GM18868 (cell line): ENCODE data around the gene ACVR1B.
A peak's percentile ranks its signal among the peaks of the same experiment; 100 is the strongest.

Source experiments
- ATAC-seq: cut with Tn5 transposase; IDR thresholded peaks from one replicate; pipeline ENCODE4 v1.9.1; 2021; ENCODE audit warnings: mild to moderate bottlenecking, moderate library complexity; ENCODE audit not compliant: unreplicated experiment

The ACVR1B gene

DNA sequence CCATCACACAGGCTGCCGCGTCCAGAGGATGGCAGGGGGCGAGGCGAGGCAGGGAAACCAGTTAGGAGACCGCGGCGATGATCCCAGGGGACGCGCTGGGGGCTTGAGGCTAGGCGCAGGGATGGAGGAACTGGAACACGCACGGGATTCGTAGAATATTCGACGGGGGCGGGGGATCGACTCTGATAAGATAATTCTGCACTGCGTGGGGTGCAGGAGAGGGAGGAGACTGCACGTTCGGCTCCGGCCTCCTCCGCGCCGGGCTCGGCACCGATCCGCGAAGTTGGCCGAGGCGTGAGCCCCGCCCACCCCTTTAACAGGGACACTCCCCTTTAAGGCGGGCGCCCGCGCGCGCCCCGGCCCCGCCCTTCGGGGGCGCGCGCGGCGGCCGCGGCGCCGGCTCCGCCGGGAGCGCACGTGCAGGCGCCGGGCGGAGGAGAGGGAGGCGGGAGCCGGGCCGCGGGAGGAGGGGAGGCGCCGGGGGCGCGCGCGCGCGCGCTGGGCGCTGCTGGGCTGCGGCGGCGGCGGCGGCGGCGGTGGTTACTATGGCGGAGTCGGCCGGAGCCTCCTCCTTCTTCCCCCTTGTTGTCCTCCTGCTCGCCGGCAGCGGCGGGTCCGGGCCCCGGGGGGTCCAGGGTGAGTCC is at the start of gene ACVR1B:
ACVR1B (plus strand) TSS at position 501 of the 644 bp plus-strand sequence; CDS start at position 546, 45 bp downstream.
- peak; percentile 87 for ATAC-seq

DNA sequence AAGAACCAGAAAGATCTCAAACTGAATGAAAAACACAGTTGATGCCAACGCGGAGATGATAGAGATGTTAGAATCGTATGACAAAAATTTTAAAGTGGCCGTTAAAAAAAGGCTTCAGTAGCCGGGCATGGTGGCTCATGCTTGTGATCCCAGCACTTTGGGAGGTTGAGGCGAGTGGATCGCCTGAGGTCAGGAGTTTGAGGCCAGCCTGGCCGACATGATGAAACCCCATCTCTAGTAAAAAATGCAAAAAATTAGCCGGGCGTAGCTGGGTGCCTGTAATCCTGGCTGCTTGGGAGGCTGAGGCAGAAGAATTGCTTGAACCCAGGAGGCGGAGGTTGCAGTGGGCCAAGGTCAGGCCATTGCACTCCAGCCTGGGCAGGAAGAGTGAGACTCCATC is 49.6 kb upstream of the ACVR1B start:
- no peak for ATAC-seq

DNA sequence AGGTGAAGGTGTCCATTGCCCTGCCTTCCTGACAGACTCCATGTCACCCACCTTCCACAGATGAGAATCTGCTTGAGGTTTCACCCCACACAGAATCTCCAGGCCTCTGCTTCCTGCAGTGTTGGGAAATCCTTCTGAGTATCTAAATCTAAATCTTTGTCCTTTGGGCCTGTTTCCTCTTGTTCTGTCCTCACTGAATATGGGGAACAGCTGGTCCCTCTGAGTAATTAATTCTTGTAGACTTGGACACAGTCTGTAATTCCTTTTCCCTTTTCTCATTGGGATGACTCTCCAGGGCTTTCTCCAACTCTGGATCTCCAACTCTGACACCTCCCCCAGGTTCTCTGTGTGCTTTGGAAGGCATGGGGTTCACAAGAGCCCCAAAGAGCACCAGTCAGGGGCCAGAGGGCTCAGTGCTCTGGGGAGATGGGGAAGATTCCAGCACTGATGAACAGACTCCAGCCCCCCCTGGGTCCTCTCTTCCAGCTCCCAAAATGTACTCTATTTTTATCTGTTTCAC is 46.5 kb upstream of the ACVR1B start:
- no peak for ATAC-seq

DNA sequence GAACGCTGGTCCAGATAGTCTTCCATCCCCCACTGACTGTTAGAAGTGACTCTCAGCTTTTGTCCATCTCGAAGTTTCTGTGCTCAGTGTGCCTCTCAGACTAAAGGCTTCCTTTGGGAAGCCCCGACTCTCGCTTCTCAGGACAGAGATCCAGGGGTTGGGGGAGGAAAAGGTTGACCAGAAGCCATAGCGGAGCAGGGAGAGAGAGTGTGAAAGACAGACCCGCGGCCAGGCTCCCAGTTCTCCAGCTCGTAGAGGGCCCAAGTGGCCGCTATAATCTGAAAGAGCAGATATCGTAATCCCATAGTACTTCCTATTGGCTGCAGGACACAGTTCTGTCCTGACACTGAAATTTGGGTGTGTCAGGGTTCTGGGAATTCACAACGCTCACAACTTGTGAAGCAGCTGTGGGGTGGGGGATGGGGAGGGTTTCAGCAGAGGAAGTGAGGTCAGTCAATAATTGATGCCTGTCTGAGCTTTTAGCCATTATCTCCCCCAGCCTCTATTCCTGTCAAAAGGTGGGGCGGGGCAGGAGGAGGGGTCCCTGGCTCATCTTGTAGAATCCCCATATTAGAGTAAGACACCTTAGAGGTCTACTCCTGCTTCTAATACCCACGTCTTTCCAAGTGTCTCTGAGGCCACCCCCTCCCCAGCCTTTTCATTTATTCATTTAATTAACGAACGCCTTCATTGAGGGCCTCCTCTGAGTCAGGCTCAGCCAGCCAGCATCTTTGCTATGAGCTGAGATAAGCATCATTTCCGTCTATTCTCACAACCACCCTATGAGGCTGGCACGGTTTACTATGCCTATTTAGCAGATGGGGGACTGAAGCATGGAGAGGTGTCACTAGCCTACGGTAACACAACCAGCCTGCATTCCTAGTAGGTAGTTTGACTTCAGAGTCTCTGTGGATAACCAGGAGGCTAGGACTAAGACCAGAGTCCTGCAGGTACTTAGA is 45.7 kb upstream of the ACVR1B start:
- no peak for ATAC-seq

DNA sequence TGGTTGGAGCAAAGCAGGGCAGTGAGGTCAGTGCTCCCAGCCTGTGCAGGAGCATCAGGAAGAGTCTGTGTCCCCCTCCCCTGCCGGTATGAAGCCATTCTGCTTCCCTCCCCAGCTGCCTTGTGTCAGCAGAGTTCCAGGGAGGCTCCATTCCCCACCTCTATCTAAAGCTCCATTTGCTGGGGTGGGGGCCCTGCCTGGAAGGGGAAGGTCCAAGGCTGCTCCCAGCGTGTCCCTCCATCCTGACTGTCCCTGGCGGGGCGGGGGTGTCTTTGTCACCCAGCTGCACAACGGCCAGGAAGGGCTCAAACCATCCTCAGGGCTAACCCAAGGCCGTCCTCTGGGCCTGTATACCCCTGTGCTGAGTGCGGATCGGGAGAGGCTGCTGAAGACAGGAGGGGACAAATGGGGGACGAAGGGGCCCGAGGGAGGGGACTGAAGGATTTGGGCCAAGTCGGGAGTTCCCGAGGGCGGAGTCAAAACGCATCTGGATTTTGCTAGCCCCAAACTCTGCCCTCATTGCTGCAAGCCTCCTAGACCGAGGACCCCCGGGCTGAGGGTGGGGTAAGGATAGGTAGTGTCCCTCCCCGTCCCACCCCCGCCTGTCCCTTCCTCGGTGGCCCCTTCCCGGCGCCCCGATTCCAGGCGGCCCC is 44.9 kb upstream of the ACVR1B start:
- no peak for ATAC-seq

DNA sequence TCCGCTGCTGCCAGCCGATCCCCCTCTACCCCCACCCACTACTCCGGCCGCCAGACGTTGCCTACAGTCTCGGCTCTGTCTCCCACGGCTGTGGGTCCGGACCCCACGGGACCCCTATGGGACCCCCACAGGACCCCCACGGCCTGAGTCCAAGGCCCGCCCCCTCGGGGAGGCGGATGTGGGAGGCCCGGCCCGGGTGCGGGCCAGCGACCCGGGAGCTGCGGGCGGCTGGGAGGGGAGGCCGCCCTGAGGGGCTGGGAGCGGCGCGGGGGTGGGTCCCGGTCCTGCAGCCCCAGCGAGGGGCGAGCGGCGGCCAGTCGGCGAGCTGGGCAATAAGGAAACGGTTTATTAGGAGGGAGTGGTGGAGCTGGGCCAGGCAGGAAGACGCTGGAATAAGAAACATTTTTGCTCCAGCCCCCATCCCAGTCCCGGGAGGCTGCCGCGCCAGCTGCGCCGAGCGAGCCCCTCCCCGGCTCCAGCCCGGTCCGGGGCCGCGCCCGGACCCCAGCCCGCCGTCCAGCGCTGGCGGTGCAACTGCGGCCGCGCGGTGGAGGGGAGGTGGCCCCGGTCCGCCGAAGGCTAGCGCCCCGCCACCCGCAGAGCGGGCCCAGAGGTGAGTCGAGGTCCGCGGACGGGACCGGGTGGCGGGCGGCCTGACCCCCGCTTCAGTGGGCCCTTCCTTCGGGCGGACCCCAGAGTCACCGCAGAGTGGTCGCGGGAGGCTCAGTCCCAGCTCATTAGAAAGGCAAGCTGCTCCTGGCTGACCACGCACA is 44.2 kb upstream of the ACVR1B start, which contains the start of gene ACVRL1:
ACVRL1 (plus strand) TSS at position 422 of the 773 bp plus-strand sequence. CDS start 4,971 bp downstream, outside the sequence.
- ATAC-seq = no peak

DNA sequence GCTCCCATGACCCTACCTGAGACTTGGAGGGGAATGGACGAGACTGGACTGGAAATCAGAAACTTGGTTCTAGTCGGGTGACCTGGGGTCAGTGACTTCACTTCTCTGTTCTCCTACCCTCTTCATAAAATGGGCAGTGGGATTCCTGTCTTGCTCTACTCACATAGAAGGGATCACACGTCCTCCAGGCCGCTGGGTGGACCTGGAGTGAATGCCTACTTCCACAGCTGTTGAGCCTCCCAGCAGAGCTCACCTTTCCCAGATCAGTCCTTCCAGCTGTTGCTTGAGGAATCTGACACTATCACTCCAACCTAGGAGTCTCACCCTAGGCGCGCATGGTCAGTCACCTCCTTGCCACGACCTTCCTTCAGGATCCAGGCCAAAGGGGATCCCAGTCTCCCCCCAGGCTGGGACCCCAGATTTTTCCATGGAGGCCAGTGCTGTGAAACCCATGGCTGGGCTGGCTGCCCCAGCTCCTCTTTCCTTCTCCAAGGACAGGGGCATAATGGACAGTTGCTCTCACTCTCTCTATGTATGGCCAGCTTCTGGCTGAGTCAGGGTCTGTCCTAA is 43.6 kb upstream of the ACVR1B start:
- ATAC-seq = no peak

DNA sequence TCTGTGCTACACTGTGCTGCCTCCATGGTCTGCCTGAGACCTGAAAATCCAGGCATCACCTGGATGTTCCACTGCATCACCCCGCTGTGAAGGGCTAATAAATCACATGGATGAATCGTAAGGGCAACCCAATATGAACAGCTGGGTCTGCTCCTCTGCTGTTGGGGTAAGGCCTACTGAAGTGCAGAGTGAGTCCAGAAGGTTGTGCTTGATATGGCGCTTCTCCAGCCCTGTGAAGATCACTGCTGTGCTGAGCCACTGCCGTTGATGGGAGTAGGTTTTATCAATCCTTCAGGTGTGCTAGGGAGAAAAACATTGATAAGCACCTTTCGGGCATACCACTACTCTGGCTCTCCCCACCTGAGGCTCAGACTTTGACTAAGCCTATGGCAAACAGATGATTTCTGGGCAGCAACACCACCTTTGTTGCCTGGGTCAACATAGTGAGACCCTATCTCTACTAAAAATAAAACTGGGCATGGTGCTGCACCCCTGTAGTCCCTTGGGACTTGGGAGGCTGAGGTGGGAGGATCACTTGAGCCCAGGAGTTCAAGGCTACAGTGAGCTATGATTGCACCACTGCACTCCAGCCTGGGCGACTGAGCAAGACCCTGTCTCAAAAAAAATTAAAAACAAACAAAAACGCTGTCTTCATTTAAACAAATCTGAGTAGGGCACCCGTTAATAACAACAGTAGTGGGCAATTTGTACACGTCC is 42.5 kb upstream of the ACVR1B start:
- ATAC-seq = no peak

DNA sequence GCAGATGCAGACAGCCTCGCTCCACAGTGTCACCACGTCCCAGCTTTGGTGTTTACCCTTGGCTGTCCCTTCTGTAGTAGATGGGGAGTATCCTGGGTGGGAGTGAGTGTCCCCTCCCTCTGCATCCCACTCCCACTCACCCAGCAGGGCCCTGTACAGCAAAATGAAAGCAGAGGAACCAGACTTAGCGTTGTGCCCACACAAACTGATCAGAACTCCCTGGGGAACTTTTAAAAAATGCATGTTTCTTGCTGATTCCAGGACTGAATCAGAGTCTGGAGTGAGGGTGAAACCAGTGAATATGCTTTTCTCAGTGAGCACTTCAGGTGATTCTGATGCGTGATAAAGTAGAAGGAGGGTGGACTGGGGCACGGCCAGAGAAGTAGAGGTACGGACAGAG is 41.3 kb upstream of the ACVR1B start:
- no peak for ATAC-seq

DNA sequence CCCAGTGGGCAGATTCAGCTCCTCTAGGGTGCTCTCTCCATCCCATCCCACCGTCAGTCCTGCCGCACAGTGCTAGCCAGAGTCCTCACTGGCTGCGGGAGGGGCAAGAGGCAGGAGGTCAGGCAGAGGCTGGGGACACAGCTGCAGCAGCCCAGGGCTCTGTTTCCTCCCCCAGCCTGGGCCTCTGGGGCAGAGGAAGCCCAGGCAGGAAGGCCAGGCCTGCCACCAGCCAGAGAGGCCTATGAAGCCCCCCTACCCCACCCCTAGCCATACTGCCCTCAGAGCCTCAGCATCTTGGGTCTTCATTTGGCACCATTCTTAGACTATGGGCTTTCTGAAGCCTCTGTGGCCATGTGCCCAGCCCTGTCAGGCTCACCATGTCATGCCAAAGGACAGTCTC is 40.8 kb upstream of the ACVR1B start:
- ATAC-seq = no peak

DNA sequence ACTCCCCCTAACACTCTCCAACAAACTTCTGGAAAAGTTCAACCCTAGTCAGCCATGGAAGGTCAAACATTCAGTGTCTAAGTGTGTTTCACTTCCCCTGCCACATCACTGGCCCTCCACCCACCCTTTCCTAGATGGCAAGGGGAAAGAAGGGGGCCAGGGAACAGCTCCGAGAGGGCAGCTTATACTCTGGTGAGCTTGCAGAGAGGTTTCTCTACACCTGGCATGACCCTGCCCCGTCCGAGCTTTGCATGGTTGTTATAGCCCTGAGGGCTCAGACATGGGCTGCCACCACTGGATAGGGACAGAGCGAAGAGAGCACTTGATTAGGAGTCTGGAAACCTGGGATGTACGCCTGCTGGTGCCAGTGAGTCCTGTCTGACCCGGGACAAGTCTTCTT is 40.2 kb upstream of the ACVR1B start:
- no peak for ATAC-seq

DNA sequence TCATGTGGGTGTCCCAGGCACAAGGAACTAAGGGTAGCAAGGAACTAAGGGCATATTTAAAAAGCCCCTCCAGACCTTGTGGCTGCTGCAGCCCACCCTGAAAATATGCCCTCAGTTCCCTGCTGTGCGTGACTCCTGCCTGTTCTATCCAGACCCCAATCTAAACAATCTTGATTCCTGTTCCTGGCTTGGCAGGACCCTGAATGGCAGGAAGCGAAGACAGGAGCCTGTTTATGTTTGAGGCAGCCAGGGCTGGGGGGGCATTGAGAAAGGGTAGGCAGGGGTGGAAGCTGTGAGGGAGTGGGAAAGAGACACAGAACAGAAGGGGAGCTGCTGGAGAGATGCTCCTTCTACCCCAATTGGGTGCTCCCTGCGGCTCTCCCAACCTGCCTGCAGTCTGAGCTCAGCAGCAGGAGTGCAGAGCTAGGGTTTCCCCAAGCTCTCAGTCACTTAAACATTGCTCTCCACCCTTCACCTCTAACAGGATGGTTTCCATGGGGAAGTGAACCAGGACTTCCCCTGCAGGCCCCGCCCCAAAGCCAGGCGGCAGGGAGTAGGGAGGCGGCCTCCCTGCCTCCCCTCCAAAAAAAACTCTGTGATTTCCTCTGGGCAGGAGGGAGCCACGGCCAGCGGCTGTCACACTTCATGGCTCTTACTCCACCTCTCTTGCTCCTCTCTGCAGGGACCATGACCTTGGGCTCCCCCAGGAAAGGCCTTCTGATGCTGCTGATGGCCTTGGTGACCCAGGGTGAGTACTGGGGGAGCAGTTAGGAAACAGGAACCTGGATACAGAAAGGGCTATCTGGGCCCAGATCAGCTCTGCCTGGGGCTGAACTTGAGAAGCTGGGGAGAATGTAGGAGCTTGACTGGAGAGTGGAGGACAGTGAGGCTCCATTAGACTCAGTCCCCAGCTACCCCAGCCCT is 39.4 kb upstream of the ACVR1B start:
- ATAC-seq = no peak

DNA sequence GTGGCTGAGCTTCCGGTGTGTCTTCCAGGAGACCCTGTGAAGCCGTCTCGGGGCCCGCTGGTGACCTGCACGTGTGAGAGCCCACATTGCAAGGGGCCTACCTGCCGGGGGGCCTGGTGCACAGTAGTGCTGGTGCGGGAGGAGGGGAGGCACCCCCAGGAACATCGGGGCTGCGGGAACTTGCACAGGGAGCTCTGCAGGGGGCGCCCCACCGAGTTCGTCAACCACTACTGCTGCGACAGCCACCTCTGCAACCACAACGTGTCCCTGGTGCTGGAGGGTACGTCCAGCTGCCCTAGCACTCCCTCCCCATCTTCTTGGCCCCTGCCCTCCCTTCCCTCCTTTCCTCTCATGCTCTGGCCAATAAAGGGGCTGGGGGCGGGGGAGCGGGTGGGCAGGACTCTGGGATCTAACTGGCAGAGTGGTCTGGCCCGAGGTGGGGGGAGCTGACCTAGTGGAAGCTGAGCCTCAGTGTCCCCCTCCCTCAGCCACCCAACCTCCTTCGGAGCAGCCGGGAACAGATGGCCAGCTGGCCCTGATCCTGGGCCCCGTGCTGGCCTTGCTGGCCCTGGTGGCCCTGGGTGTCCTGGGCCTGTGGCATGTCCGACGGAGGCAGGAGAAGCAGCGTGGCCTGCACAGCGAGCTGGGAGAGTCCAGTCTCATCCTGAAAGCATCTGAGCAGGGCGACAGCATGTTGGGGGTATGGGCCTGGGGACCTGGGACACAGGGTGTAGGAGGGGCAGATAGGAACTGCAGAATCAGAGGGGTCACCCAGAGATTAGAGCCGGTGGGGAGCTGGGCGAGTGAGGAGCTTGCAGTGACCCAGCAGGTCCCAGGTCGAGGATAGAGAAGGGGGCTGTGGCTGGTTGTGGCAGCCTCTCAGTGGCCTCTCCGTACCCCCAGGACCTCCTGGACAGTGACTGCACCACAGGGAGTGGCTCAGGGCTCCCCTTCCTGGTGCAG is 38.1 kb upstream of the ACVR1B start:
- no peak for ATAC-seq

DNA sequence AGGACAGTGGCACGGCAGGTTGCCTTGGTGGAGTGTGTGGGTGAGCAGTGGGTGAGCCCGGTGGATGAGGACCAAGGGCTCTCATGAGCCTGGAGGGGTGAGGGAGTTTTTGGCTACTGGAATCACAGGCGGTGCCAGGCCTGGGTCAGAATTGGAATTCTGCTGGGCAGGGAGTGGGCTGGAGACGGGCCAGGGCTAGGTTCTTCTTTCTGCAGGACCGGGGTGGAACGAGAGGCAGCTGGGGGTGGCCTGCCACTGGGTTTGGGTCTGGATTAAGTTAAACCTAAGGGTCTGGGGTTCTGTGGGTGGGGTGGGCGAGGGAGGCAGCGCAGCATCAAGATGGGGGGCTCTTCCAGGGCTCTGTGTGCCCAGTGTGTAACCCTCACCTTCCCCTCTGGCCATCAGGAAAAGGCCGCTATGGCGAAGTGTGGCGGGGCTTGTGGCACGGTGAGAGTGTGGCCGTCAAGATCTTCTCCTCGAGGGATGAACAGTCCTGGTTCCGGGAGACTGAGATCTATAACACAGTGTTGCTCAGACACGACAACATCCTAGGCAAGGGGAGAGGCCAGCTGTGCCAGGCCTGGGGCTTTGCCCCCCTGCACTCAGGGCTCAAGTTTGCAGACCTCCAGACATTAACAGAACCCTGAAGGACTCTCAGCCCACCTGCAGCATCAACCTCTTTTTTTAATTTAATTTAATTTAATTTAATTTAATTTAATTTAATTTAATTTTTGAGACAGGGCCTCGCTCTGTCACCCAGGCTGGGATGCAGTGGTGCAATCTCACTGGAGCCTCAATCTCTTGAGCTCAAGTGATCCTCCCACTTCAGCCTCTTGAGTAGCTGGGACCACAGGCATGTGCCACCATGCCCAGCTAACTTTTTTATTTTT is 37.2 kb upstream of the ACVR1B start:
- ATAC-seq = no peak

DNA sequence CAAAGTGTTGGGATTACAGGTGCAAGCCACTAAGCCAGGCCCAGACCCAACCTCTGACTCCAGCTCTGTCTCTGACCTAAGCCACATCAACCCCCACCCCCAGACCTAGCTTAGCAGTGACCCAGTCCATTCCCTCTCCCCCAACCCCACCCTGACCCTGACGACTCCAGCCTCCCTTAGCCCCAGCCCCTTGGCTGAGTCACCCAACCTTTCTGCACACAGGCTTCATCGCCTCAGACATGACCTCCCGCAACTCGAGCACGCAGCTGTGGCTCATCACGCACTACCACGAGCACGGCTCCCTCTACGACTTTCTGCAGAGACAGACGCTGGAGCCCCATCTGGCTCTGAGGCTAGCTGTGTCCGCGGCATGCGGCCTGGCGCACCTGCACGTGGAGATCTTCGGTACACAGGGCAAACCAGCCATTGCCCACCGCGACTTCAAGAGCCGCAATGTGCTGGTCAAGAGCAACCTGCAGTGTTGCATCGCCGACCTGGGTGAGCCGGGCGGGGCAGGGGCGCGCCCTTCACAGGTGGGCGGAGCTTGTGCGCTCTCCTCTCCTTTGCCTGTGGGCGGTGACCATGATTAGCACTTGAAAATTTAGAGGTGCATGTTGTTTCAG is 36.4 kb upstream of the ACVR1B start:
- no peak for ATAC-seq

DNA sequence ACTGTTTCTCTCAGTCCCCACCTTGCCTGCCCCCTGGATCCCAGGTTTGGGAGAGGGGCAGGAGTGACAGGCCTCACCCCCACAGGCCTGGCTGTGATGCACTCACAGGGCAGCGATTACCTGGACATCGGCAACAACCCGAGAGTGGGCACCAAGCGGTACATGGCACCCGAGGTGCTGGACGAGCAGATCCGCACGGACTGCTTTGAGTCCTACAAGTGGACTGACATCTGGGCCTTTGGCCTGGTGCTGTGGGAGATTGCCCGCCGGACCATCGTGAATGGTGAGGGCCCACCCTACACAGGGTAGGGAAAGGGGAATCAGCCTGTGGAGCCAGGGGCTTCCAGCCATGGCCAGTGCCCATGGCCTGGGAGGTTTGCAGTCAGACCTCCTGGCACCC is 35.5 kb upstream of the ACVR1B start:
- no peak for ATAC-seq
